GM19455 (cell line): ENCODE measurements around the gene CDC6.
A peak's percentile ranks its signal among the peaks of the same experiment; 100 is the strongest.
"Not testable (repeated sequence)": the region's sequence is repeated elsewhere in the genome, so short reads cannot be mapped to it uniquely, and the experiment has no call there.

ENCODE experiments used
- ATAC-seq: cut with Tn5 transposase; IDR thresholded peaks from one replicate; pipeline ENCODE4 v1.9.1; 2021; ENCODE audit not compliant: unreplicated experiment

CDC6 gene

GRCh38 chr17:40287159-40287493 lies 553 bp upstream of the CDC6 start:
- peak; percentile 6 for ATAC-seq

GRCh38 chr17:40290629-40291280 lies 3.1 kb downstream of the CDC6 start:
- ATAC-seq: no peak

GRCh38 chr17:40291281-40291664 lies 3.6 kb downstream of the CDC6 start:
- no peak for ATAC-seq

- no peak for ATAC-seq
Measured at GRCh38 chr17:40293363-40293762, 5.7 kb downstream of the CDC6 start.

- no peak for ATAC-seq
Measured at GRCh38 chr17:40295488-40296436, 8.1 kb downstream of the CDC6 start.

- ATAC-seq: no peak
Measured at GRCh38 chr17:40297511-40297910, 9.8 kb downstream of the CDC6 start.

- ATAC-seq: no peak
Measured at GRCh38 chr17:40298726-40299125, 11.0 kb downstream of the CDC6 start.

GRCh38 chr17:40299159-40299757 lies 11.6 kb downstream of the CDC6 start:
- not testable (repeated sequence) for ATAC-seq

GRCh38 chr17:40301315-40301714 lies 13.6 kb downstream of the CDC6 start:
- ATAC-seq: no peak

- no peak for ATAC-seq
Measured at GRCh38 chr17:40303009-40303657, 15.5 kb downstream of the CDC6 start.

GRCh38 chr17:40303708-40304551 lies 16.3 kb downstream of the CDC6 start:
- no peak for ATAC-seq

- ATAC-seq: not testable (repeated sequence)
Measured at GRCh38 chr17:40304552-40304863, 16.8 kb downstream of the CDC6 start.

- not testable (repeated sequence) for ATAC-seq
Measured at GRCh38 chr17:40304866-40305265, 17.2 kb downstream of the CDC6 start.

GRCh38 chr17:40306395-40306794 lies 18.7 kb downstream of the CDC6 start:
- ATAC-seq: no peak

- no peak for ATAC-seq
Measured at GRCh38 chr17:40307001-40307730, 19.5 kb downstream of the CDC6 start.

- no peak for ATAC-seq
Measured at GRCh38 chr17:40307740-40308239, 20.1 kb downstream of the CDC6 start.

GRCh38 chr17:40309031-40309948 lies 21.6 kb downstream of the CDC6 start, which contains the start of gene RARA:
TSS of gene RARA (plus strand) at chr17:40309180. CDS start at chr17:40331219, 22,039 bp downstream.
- ATAC-seq: no peak

GRCh38 chr17:40309949-40310510 lies 22.4 kb downstream of the CDC6 start:
- ATAC-seq: no peak
